HTERT RPE-1 (cell line): ENCODE results near the gene TNIP3.
"Not testable (repeated sequence)": the region's sequence is repeated elsewhere in the genome, so short reads cannot be mapped to it uniquely, and the experiment has no call there.

Experiments used
- in situ Hi-C: fragments of 300-500 bp; cut with MboI; formaldehyde crosslinking; loops from 4 replicates; pipeline ENCODE4 v1.14.3; 2020; ENCODE audit warnings: low sequenced_read_pairs

TNIP3 gene, protein sequence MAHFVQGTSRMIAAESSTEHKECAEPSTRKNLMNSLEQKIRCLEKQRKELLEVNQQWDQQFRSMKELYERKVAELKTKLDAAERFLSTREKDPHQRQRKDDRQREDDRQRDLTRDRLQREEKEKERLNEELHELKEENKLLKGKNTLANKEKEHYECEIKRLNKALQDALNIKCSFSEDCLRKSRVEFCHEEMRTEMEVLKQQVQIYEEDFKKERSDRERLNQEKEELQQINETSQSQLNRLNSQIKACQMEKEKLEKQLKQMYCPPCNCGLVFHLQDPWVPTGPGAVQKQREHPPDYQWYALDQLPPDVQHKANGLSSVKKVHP

DNA sequence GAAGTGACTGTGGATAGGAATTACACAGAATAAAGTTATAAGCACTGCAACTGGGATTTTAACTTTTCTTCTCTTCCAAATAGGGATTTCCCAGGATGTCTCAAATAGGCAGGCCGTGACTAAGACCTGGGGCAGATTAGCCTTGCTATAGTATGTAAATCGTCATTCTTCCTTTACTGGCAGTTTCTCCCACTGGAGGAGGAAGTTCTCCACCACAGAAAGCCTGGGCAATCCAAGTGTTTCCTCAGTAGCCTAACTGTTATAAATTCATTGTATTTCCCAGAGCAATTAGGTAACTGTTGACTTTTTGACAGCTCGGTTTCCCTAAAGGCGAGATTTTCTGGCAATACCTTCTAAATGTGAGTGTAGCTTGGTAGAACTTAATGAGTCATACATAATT, at the start of gene TNIP3:
Gene TNIP3 (minus strand): TSS at position 31 of the 400 bp plus-strand sequence. CDS start 196 bp downstream, outside the sequence.
- in situ Hi-C loops: no loop called here

DNA sequence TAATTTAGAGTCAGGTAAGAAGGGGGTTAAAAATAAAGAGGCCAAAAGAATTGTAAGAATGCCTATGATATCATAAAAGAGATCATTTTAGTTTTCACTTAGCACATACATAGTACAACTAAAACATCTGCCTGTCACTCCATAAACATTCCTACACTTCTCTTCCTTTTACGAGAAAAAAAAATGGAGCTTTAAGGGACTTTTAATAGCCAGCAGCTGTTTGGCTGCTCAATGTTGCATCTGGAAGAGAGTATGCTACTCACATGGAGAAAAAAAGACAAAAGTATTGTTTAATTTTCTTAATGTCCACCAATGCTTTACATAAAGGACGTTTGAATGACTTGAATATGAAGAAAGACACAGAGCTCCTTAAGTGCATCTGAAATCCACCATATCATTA, 48.7 kb upstream of the TNIP3 start:
- in situ Hi-C loops: no loop called here

DNA sequence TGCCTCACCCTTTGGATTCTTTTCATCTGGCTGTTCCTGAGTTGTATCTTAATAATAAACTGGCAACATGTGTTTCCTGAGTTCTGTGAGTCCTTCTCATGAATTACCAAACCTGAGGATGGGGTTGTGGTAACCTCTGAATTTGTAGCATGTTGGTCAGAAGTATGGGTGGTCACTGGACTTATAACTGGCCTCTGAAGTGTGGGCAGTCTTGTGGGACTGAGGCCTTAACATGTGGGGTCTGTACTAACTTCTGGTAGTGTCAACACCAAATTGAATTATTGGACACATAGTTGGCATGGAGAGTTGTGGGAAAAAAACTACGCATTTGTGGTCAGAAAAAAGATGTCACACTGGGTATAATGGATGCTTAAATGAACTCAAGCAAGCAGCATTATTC, 45.0 kb upstream of the TNIP3 start:
- in situ Hi-C loops: no loop called here

DNA sequence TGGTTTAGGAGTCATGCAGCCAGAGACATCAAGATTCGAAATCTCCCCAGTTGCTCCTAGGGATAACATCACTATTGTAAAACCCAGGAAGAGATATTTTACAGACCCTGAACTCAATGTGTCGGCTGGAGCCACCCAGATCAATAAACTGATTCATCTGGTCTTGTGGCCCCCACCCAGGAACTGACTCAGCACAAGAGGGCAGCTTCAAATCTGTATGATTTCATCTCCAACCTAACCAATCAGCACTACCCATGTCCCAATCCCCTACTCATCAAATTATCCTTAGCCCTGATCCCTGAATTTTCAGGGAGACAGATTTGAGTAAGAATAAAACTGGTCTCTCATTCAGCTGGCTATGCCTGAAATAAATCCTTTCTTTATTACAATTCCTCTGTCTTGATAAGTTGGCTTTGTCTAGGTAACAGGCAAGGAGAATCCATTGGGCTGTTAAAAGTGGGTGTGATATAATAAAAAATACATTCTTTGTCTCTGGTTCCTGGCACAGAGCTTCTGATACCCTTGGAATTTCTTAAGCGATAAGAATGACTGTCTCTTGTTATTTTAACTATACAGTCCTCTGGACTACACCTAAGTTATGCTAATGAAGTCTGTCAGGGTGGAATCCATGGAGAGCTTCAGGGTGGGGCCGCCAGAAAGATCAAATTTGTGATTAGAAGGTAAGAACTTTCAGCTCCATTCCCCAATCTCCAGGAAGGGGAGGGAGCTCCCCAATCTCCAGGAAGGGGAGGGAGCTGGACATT, 44.3 kb upstream of the TNIP3 start:
- in situ Hi-C loops: no loop called here

DNA sequence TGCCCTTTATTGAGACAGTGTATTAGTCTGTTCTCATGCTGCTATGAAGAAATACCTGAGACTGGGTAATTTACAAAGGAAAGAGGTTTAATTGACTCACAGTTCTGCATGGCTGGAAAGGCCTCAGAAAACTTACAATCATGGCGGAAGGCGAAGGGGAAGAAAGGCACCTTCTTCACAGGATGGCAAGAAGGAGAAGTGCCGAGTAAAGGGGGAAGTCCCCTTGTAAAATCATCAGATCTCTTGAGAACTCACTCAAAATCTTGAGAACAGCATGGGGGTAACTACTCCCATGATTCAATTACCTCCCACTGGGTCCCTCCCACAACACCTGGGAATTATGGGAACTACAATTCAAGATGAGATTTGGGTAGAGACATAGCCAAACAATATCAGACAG, 41.7 kb upstream of the TNIP3 start:
- in situ Hi-C loops: not testable (repeated sequence)

DNA sequence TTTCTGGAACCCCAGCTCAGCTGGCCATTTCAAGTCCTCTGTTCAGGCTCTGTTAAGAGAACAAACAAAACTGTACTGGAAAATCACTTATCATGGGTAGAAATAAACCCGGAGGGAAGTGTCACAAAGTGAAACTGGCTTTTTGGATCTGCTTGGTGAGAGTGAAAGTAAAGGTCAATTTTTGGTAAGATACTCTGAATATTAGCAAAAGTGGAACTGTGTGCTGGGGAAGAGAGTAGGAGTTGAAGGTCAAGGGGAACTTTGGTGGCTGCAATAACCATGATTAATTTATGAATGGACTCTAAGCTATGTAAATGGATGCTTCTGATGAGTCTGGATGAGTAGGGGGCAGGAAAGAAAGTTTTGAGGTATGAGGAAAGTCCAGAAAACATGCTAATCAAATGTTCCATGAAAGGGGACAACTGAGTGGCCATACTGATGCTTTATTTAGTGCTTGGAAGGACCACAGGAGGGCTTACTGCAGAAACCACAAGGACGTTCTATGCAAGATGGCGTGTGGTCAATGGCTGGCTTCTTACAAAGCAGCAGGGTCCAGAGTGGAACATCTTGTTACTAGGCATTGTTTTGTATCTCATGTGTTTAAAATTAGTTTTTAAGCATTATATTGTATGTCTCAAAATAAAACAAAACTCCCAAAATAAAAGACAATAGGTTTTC, 36.8 kb upstream of the TNIP3 start:
- in situ Hi-C loops: no loop called here

DNA sequence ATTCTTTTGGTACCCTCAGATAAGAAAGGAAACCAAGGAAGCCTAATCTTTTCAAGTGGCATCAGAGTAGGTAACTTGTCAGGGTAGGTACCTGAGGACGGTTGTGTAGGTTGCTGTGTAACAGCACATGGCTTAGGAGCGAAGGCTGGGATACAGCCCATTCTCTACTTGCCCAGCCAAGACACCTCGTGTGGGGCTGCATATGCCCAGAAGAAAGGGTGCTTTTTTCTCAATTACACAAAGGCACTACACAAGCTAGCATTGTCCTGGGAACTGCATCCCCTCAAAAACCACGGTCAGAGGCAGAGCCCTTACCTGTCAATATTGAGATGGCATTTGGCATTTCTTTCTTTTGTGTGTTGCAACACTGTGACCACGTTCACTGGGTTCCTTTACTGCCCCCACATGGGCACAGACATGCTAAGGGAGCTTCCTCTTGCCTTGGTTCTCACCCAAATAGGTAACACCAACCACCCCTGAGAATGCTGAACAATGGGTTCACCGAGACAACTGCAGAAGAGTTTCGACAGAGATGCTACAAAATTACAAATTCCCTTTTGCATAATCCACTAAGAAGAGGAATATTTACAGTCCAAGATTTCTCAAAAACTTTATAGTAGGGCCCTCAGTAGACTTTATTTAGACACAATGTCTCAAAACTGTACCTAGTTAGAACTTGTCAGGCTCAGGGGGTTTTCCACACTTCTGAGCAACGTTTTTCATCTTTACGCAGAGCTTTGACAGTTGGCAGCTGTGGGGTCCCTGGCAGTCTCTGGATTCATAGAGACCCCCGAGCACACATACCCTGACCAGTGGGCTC, 35.8 kb upstream of the TNIP3 start:
- in situ Hi-C loops: no loop called here

DNA sequence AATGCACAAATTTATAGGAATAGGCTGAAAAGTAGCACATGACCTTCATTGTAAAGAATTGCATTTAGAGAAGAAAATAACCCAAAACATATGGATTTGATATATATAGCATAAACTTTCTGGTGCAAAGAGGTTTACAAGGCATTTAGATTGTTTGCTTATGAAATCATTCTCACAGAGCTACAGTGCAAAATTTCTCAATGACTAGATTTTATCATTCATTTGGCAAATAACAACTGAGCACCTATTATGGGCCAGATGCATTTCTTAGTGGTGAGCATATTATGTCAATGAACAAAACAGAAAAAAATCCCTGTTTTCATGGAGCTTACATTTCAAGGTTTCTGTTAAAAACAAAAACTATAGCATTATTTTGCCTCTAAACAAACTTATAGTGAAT, 34.1 kb upstream of the TNIP3 start:
- in situ Hi-C loops: no loop called here

DNA sequence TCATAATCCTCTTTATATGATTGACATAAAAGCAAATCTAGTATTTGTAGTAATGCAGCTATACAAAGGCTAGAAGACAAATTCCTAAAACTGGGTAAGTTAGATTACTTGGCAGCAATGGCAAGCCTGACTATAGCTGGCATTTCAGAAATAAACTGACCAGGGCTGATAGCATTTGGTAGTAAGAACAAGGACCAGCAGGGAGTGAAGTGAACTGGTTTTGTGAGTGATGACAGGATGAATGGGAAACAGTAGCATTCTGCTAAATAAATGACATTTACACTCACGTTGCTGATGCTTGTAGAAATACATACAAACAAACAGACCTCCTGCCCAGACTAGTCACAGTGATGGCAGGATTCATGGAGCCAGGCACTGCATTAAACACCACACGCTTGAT, 31.5 kb upstream of the TNIP3 start:
- in situ Hi-C loops: no loop called here

DNA sequence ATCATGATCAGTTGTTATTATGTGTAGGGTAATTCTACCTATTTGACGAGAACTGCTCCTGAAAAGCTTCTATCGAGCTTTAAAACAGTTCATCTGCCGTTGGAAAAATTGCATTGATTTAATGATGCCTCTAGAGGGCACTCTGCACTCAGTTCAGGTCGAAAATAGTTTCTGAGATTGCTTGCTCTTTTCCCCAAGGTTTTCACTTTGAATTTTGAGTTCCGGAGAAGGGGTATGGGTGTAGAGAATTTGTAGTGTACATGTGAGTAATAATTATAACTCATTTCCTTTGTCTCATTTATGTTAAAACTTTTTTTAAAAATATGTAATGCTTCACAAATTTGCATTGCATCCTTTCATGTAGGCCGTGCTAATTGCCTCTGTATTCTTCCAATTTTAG, 28.4 kb upstream of the TNIP3 start:
- in situ Hi-C loops: no loop called here

DNA sequence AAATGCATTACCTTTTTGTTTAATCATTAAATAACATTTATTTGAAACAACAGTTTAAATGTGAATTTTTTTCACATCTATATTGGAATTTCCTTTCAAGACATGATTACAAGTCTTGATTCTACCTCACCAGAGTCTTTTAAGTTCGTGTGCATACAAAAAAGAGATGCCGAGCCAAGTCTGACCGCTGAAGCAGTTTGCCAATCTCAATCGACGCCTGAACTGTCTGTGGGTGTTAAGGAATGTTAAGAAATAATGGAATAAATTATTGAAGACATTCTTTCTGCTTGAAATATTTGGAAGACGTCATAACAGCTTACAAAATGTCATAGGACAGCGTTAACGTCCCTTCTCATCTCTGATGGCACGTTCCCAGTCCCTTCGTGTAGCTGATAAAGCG, 27.9 kb upstream of the TNIP3 start:
- in situ Hi-C loops: no loop called here

DNA sequence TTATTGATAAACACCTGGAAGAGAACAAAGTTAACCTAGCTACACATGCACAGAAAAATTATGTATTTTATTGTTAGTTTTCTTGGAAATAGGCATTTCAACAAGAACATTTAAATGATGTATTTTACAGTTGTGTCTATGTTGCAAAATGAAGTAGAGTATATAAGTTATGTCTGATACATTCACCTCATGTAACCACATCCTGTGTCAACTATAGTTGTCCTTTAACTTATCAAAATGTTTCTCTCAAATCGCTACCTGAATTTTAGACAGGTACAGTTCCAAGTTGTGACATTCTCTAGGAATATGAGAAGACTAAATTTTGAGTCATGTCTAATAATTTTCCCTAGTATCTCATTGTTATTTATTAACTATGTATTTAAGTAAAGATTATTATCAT, 27.2 kb upstream of the TNIP3 start:
- in situ Hi-C loops: no loop called here

DNA sequence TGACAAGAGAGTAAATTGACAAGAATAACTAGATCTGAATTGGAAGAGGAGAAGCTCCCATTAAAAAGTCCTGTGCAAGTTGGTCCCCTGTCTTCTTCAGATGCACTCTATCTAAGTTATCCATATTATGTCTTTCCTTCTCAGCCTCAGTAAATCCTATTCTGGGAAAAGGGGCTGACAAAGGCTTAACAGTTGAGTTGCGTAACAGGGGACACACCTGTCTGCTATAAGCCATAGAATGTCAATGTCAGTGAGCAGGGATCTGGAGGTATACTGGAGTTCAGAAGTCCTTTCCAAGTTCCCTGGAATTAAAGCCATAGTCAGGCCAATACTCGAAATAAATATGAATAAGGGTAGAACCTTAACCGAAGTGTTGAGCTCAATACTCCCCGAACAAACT, 26.3 kb upstream of the TNIP3 start:
- in situ Hi-C loops: no loop called here

DNA sequence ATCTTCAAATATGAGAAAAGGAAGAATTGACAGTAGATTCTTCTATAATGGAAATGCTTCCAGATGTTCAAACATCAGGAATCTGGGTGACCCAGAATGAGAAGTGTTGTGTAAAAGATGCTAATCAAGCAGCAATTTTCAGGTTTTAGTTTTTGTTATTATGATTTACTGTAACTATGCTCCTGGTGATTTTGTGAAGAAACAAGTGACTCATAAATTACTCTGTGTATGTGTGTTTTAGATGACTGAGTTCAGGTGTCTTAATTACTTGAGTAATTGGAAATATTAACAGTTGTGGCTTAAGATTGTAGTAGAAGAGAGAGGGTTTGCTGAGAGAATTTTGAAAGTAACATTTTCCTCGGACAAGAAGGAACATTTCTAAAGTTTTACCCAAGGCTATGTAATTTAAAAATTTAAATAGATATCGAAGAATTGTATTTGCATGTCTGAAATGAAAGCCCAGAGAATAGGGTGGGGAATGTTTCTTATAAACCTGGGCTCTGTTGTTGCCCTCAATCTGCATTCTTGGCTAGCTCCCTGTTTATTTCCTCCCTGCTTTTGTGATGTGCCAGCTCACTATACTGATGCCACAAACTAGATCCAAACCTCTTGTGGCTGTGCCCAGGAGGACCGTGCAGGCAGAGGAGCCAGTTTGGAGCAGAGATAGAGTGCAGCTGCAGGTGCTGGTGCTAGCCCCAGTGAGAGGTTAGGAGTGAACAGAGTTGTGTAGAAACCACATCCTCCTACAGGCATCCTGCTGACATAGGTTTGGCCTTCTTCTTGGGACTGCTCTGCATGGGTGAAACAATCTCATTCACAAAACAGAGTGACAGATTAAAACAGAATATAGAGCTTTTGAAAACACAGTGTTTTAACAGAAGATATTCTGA, 25.4 kb upstream of the TNIP3 start:
- in situ Hi-C loops: no loop called here

DNA sequence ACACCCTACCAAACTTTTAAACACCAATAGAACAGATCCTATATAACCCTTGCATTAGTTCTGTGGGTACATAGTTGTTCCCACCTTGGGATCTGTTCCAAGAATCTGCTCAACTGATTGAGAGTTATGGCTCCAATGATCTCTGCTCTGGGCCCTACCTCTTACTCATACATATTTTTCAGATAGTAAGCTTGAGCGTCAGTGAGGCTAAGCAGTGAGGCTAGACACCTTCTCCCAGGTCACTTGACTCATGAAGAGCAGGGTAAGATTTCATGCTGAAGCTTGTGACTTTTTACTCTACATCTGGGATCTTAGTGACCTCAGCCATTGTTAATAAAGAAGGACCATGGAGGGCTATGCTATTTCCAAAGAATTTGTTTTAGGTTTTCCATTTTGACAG, 23.1 kb upstream of the TNIP3 start:
- in situ Hi-C loops: no loop called here

DNA sequence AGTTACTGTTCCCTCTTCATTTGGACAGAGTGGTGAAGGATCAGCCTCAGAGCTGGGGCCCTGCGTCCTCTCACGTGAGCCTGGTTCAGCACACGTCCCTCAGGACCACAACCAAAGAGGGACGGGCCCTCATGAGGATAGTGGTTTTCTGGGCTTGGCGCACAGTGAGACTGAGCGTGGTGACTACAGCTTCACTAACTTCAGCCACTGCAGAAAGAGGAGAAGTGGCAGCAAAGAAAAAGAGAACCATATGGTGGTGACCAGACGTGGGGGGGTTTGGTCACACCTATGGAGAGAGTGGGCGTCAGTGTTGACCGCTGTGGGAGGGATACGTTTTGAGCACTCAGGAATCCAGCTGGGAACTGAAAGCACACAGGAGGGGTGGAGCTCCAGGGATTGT, 21.8 kb upstream of the TNIP3 start:
- in situ Hi-C loops: no loop called here

DNA sequence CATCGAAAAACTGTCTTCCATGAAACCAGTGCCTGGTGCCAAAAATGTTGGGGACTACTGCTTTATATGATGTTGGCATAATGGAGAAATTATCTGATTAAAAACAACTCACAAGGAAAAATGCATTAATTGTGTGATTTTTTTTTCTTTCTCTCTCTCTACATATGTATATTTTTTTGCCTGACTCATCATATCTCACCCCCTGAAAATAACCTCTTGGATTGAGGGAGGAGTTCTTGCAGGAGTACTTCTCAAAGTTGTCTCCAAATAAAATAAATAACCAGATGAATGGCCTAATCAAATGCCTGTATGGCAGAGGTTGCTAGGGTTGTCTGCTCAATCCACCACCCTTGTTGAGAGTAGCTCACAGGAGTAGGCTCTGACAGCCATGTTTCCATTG, 19.9 kb upstream of the TNIP3 start:
- in situ Hi-C loops: no loop called here

DNA sequence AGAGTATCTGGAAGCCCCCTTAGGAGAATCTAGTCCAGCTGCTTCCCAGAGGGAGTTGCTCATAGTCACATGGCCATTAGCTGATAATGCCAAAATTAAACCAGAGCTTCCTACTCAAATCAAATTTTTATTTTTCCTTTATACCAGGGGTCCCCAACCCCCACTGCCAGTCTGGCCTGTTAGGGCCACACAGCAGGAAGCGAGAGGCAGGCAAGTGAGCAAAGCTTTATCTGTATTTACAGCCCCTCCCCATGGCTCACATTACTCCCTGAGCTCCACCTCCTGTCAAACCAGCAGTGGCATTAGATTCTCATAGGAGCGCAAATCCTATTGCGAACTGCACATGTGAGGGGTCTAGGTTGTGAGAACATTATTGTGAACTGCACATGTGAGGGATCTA, 19.2 kb upstream of the TNIP3 start:
- in situ Hi-C loops: no loop called here

DNA sequence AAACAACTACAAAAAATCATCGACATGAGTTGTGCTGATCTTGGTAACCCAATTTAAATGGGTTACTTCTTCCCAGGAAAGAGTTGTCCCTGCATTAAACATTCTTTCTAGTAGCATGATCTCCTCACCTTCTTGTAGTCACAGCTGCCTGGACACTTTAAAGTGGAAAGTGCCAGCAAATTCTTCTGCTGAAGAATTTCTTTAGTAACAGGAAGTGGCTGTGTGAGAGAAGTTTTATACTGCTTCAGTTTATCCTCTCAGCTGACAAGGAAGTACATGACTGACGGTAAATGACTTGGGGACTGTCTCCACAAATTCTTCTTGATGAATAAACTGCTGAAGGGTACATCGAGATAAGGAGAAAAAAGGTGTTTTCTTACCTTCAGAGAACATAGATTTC, 18.2 kb upstream of the TNIP3 start:
- in situ Hi-C loops: no loop called here

DNA sequence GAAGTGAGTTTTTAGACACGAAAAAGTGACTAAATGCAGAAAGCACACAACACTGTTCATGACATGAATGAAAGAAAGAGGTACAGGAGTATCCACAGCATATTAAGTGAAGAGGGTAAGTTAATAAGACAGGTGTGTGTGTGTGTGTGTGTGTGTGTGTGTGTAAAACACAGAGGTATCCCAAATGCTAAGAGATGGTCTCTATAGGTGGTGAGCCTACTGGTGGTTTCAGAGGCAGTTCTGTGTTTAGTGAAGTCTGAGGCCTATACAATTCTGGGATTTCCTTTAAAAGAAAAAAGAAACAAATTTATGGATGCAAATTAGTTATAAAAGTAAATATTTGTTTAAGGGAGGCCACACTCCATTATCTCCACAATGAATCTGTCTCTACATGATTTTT, 17.4 kb upstream of the TNIP3 start:
- in situ Hi-C loops: no loop called here
